Upper lobe of right lung (tissue), 1 donor: ENCODE measurements around the gene SPTSSA. TPM values are rescaled to one million over a fixed set of nuclear protein-coding genes. Genes with fewer than 3 reads are reported as not detected.

Experiments used
- ATAC-seq: fragments of 200-7000 bp; cut with Tn5 transposase; one replicate; pipeline ENCODE4 v1.9.1; 2020; ENCODE audit warnings: mild to moderate bottlenecking, moderate library complexity
- DNase-seq: peaks from one replicate; pipeline ENCODE4 v3.0.0-alpha.2; 2020
- H3K27ac ChIP-seq: fragments of 200-600 bp; one replicate; pipeline ENCODE4 v1.8.0; 2022
- H3K27me3 ChIP-seq: fragments of 200-600 bp; one replicate; pipeline ENCODE4 v1.8.0; 2022; ENCODE audit warnings: mild to moderate bottlenecking
- H3K36me3 ChIP-seq: fragments of 200-600 bp; one replicate; pipeline ENCODE4 v1.8.0; 2022
- H3K4me1 ChIP-seq: fragments of 200-600 bp; one replicate; pipeline ENCODE4 v1.8.0; 2022
- H3K4me3 ChIP-seq: fragments of 200-600 bp; one replicate; pipeline ENCODE4 v1.8.0; 2022; ENCODE audit warnings: mild to moderate bottlenecking
- H3K9me3 ChIP-seq: fragments of 200-600 bp; one replicate; pipeline ENCODE4 v1.8.0; 2022
- CTCF ChIP-seq: fragments of 200-600 bp; IDR thresholded peaks from one replicate; pipeline ENCODE4 v1.8.0; 2022; ENCODE audit warnings: antibody characterized with exemption
- intact Hi-C: fragments of 100-400 bp; cut with DNase I; formaldehyde crosslinking; loops from one replicate; pipeline ENCODE4 v1.11.0; 2022
- total RNA-seq: library from RNA; stranded (reverse); fragmentation: NEBNext Ultra II Directional; extraction: Animal tissue kit (Norgen Biotek cat#: 25700); gene quantifications from one replicate; pipeline ENCODE4 v1.2.1, GENCODE V29; 2021
- donor health status: DM: no; HTN: yes; CAD: no; lungs with severe emphysema.

SPTSSA gene
- total RNA-seq, 1 donor from 2014 or later: 48.4 TPM

- no peak for TF ChIP-seq CTCF
- intact Hi-C loops: no loop called here
- no peak overlapping the region for H3K4me3 ChIP-seq
- no peak overlapping the region for H3K27ac ChIP-seq
- H3K36me3 ChIP-seq: no peaks in the 10 kb centered on the region
- no peaks in the 10 kb centered on the region for H3K9me3 ChIP-seq
- no peaks in the 10 kb centered on the region for H3K4me1 ChIP-seq
- DNase-seq (no peak), ATAC-seq (no peak)
- no peaks in the 10 kb centered on the region for H3K27me3 ChIP-seq
Measured at GRCh38 chr14:34502001-34502400, 40.0 kb upstream of the SPTSSA start.

GRCh38 chr14:34501004-34501580, 39.1 kb upstream of the SPTSSA start:
- Histone ChIP-seq H3K4me1 (no peaks in the 10 kb centered on the region), H3K27ac (no peak overlapping the region), H3K36me3 (no peaks in the 10 kb centered on the region), H3K4me3 (no peak overlapping the region), H3K9me3 (no peaks in the 10 kb centered on the region), H3K27me3 (no peaks in the 10 kb centered on the region)
- DNase-seq (no peak), ATAC-seq (no peak)
- TF ChIP-seq CTCF: no peak
- intact Hi-C loops: no loop called here

GRCh38 chr14:34498684-34499412, 36.8 kb upstream of the SPTSSA start:
- ATAC-seq (peak; percentile 88), DNase-seq (no peak)
- Histone ChIP-seq H3K27ac (no peak overlapping the region), H3K4me3 (no peak overlapping the region), H3K27me3 (no peaks in the 10 kb centered on the region), H3K4me1 (no peaks in the 10 kb centered on the region), H3K9me3 (no peaks in the 10 kb centered on the region), H3K36me3 (no peaks in the 10 kb centered on the region)
- peak; percentile 53 for TF ChIP-seq CTCF
- intact Hi-C loops: no loop called here

- H3K36me3 ChIP-seq: no peaks in the 10 kb centered on the region
- H3K4me3 ChIP-seq: no peak overlapping the region
- peak overlapping the region; percentile 80 for H3K27ac ChIP-seq
- no peaks in the 10 kb centered on the region for H3K9me3 ChIP-seq
- ATAC-seq (peak; percentile 73), DNase-seq (no peak)
- no peaks in the 10 kb centered on the region for H3K4me1 ChIP-seq
- H3K27me3 ChIP-seq: no peaks in the 10 kb centered on the region
- intact Hi-C loops: no loop called here
- no peak for TF ChIP-seq CTCF
Measured at GRCh38 chr14:34496679-34497513, 34.9 kb upstream of the SPTSSA start.

GRCh38 chr14:34496007-34496678, 34.1 kb upstream of the SPTSSA start:
- ATAC-seq (no peak), DNase-seq (no peak)
- no peak for TF ChIP-seq CTCF
- Histone ChIP-seq H3K27ac (peak overlapping the region; percentile 28), H3K4me1 (no peaks in the 10 kb centered on the region), H3K9me3 (no peaks in the 10 kb centered on the region), H3K27me3 (no peaks in the 10 kb centered on the region), H3K36me3 (no peaks in the 10 kb centered on the region), H3K4me3 (no peak overlapping the region)
- intact Hi-C loops: no loop called here
